ENCODE measurements around the gene CPN1.

Gene CPN1

GRCh38 chr10:99994801-99995200, 86.9 kb downstream of the CPN1 start:
- H3K27ac Mint-ChIP-seq: no peak overlapping the region
- H3K27me3 Mint-ChIP-seq (ENCODE audit: low read depth, poor library complexity): no peaks in the 10 kb centered on the region
- no peak for TF ChIP-seq CTCF (IDR thresholded peaks at IDR 0.05)
- no peak for DNase-seq
- no peak overlapping the region for H3K4me3 Mint-ChIP-seq
- H3K36me3 Mint-ChIP-seq (ENCODE audit: low read depth): peaks cover 9% of the 10 kb centered on the region
- peaks cover 38% of the 10 kb centered on the region for H3K4me1 Mint-ChIP-seq
- no peaks in the 10 kb centered on the region for H3K9me3 Mint-ChIP-seq

GRCh38 chr10:99993701-99994689, 87.7 kb downstream of the CPN1 start:
- Mint-ChIP-seq H3K4me3 (no peak overlapping the region), H3K9me3 (no peaks in the 10 kb centered on the region), H3K4me1 (peaks cover 31% of the 10 kb centered on the region), H3K27ac (no peak overlapping the region), H3K36me3 (ENCODE audit: low read depth) (peaks cover 9% of the 10 kb centered on the region), H3K27me3 (ENCODE audit: low read depth, poor library complexity) (no peaks in the 10 kb centered on the region)
- no peak for TF ChIP-seq CTCF (IDR thresholded peaks at IDR 0.05)
- no peak for DNase-seq
